ENCODE measurements around the gene ZDHHC14. TPM values are rescaled to one million over a fixed set of nuclear protein-coding genes. Genes with fewer than 3 reads are reported as not detected.

ZDHHC14 gene
- total RNA-seq, 1 donor from 2014 or later, result 26.1 TPM

DNA sequence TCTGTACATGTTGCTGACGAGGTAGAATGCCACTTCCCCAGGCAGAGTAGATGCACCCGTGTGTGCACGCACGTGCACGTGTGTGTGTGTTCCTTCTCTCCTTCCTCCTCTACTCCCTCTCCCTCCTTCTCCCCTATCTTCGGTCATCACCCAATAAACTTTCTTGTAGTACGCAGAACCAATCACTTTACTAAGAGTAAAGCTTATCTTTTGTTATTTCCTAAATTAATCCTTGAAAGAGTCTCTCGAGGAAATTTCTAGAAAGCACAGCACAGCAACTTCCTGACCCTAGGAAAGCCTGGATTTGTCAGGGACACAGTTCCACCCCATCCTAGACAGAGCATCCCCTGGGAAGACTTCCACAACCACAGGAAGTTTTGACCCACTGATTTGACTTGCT is 166.1 kb downstream of the ZDHHC14 start:
- peaks cover under 1% of the 10 kb centered on the region for H3K27me3 Mint-ChIP-seq (ENCODE audit: unreplicated experiment)

DNA sequence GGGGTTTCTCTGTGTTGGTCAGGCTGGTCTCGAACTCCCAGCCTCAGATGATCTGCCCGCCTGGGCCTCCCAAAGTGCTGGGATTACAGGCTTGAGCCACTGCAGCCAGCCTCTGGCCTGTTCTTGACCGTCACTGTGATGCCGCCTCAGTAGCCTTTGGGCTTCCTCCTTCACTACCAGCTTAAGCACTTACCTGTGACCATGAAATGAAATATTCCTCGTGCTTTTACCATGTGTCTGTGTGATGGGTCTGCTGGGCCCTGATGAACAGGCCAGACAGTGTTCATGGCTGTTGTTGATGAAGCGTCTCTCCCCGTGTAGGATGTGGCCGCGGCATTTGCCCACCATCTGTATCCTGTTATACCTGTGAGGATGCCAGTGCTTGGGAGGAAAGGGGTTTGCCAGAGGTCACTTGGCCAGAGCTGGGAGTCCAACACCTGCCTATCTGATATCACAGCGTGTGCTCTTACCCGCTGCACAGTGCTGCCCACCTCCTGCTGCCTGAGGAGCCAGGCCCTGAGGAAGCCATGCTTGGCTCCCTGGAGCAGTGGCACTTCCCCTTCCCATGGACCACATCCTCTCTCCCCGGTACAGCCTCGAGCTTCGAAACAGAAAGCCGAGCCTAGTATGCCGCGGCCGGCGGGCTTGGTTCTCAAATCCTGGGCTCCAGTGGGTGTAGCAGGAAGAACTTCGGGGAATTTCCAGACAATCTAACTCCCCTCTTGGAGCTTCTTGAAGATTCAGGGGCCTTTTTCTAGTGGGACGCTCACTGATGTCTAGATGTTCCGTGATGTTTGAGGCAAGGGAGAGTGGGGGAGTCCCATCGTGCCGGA is 167.9 kb downstream of the ZDHHC14 start:
- TF ChIP-seq, protein P1, sequence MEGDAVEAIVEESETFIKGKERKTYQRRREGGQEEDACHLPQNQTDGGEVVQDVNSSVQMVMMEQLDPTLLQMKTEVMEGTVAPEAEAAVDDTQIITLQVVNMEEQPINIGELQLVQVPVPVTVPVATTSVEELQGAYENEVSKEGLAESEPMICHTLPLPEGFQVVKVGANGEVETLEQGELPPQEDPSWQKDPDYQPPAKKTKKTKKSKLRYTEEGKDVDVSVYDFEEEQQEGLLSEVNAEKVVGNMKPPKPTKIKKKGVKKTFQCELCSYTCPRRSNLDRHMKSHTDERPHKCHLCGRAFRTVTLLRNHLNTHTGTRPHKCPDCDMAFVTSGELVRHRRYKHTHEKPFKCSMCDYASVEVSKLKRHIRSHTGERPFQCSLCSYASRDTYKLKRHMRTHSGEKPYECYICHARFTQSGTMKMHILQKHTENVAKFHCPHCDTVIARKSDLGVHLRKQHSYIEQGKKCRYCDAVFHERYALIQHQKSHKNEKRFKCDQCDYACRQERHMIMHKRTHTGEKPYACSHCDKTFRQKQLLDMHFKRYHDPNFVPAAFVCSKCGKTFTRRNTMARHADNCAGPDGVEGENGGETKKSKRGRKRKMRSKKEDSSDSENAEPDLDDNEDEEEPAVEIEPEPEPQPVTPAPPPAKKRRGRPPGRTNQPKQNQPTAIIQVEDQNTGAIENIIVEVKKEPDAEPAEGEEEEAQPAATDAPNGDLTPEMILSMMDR (IDR thresholded peaks at IDR 0.05; ENCODE audit: unreplicated experiment), result no peak
- Mint-ChIP-seq H3K27me3 (ENCODE audit: unreplicated experiment) (peaks cover 6% of the 10 kb centered on the region), H3K36me3 (ENCODE audit: low read depth, unreplicated experiment) (peaks cover 17% of the 10 kb centered on the region), H3K4me1 (ENCODE audit: unreplicated experiment) (peaks cover 32% of the 10 kb centered on the region), H3K9me3 (ENCODE audit: unreplicated experiment) (no peaks in the 10 kb centered on the region), H3K27ac (ENCODE audit: unreplicated experiment) (peak overlapping the region; percentile 38), H3K4me3 (ENCODE audit: unreplicated experiment) (no peak overlapping the region)
- DNase-seq (ENCODE audit: low spot score), result no peak

More for the DNA sequence above, 166.1 kb downstream of the ZDHHC14 start:
- peaks cover 29% of the 10 kb centered on the region for H3K4me1 Mint-ChIP-seq (ENCODE audit: unreplicated experiment)
- no peak overlapping the region for H3K4me3 Mint-ChIP-seq (ENCODE audit: unreplicated experiment)
- TF ChIP-seq, protein P1 (IDR thresholded peaks at IDR 0.05; ENCODE audit: unreplicated experiment), result no peak
- H3K27ac Mint-ChIP-seq (ENCODE audit: unreplicated experiment), result no peak overlapping the region
- DNase-seq (ENCODE audit: low spot score), result no peak
- no peaks in the 10 kb centered on the region for H3K9me3 Mint-ChIP-seq (ENCODE audit: unreplicated experiment)
- peaks cover 31% of the 10 kb centered on the region for H3K36me3 Mint-ChIP-seq (ENCODE audit: low read depth, unreplicated experiment)

DNA sequence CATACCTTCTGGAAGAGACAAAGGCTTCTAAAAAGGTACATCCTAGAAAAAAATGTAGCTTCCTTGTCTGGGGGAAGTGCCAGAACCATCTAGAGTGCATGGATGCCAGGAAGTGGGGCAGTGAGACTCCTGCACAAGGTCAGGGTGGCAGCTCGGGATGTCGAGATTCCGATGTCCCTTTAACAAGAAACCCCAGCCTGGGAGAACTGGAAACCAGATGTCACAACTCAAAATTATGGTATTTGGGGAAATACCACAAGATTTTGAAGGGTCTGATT is 168.4 kb downstream of the ZDHHC14 start:
- Mint-ChIP-seq H3K27me3 (ENCODE audit: unreplicated experiment) (peaks cover 6% of the 10 kb centered on the region), H3K4me1 (ENCODE audit: unreplicated experiment) (peaks cover 32% of the 10 kb centered on the region), H3K36me3 (ENCODE audit: low read depth, unreplicated experiment) (peaks cover 16% of the 10 kb centered on the region), H3K9me3 (ENCODE audit: unreplicated experiment) (no peaks in the 10 kb centered on the region), H3K27ac (ENCODE audit: unreplicated experiment) (peak overlapping the region; percentile 38), H3K4me3 (ENCODE audit: unreplicated experiment) (no peak overlapping the region)
- DNase-seq (ENCODE audit: low spot score), result no peak
- TF ChIP-seq, protein P1 (IDR thresholded peaks at IDR 0.05; ENCODE audit: unreplicated experiment), result no peak

DNA sequence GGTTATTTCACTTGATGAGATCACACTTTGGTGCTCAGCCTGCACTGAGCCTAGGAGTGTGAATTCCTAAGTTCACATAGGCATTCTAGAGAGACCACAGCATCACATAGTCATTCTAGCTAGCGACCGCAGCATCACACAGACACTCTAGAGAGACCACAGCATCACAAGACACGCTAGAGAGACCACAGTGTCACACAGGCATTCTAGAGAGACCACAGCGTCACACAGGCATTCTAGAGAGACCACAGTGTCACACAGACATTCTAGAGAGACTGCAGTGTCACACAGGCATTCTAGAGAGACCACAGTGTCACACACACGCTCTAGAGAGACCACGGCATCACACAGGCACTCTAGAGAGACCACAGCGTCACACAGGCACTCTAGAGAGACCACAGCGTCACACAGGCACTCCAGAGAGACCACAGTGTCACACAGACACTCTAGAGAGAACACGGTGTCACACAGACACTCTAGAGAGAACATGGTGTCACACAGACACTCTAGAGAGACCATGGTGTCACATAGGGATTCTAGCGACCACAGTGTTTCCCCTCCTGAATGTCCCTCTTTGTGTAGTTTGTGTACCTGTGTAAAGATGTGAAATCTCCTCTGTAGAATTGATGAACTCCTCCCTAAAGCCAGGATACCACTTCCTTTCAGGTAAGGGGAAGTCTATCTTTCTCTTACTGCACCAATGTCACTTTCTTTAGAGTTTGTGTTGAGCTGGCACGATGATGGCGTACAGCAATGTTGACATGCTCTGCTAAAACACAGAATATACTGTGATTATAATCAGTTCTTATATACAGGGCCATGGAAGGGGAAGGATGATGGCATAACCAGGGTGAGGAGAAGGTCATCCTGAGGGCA is 169.4 kb downstream of the ZDHHC14 start:
- Mint-ChIP-seq H3K9me3 (ENCODE audit: unreplicated experiment) (no peaks in the 10 kb centered on the region), H3K4me3 (ENCODE audit: unreplicated experiment) (no peak overlapping the region), H3K27ac (ENCODE audit: unreplicated experiment) (peak overlapping the region; percentile 19), H3K4me1 (ENCODE audit: unreplicated experiment) (peaks cover 32% of the 10 kb centered on the region), H3K36me3 (ENCODE audit: low read depth, unreplicated experiment) (peaks cover 8% of the 10 kb centered on the region), H3K27me3 (ENCODE audit: unreplicated experiment) (peaks cover 6% of the 10 kb centered on the region)
- TF ChIP-seq, protein P1 (IDR thresholded peaks at IDR 0.05; ENCODE audit: unreplicated experiment), result no peak
- DNase-seq (ENCODE audit: low spot score), result no peak
